CD4-positive, alpha-beta memory T cell (primary cell): ENCODE results near the gene ICAM2. TPM values are rescaled to one million over a fixed set of nuclear protein-coding genes. Genes with fewer than 3 reads are reported as not detected.
"Not testable (repeated sequence)": the region's sequence is repeated elsewhere in the genome, so short reads cannot be mapped to it uniquely, and the experiment has no call there.

ENCODE experiments used
- CTCF ChIA-PET: fragments of 350-600 bp; sonication (Branson Sonifier 250); formaldehyde crosslinking; loops from one replicate; lab custom pipeline; 2021; ENCODE audit warnings: inconsistent platforms; ENCODE audit not compliant: partially characterized antibody; lab: Charles Lee
- POLR2A ChIA-PET: fragments of 350-600 bp; sonication (Branson Sonifier 250); formaldehyde crosslinking; loops from one replicate; lab custom pipeline; 2021; ENCODE audit not compliant: partially characterized antibody; lab: Charles Lee
- DNase-seq, 5 donors: peaks; one replicate each; pipeline versions ENCODE4 v3.0.0 to v3.0.0-alpha.2; 2020 to 2022; ENCODE audit warnings: mixed read lengths in 1 of 5
- H3K27ac ChIP-seq: one replicate; pipeline ENCODE4 v1.7.0; 2013; ENCODE audit warnings: low read depth, low read length
- H3K27me3 ChIP-seq: 2 replicates; pipeline ENCODE4 v1.7.0; 2013; ENCODE audit warnings: mild to moderate bottlenecking, low read length, moderate library complexity; ENCODE audit not compliant: insufficient read depth
- H3K36me3 ChIP-seq: 2 replicates; pipeline ENCODE4 v1.7.0; 2013; ENCODE audit warnings: mild to moderate bottlenecking, low read length, moderate library complexity; ENCODE audit not compliant: insufficient read depth
- H3K4me1 ChIP-seq: 2 replicates; pipeline ENCODE4 v1.7.0; 2013; ENCODE audit warnings: mild to moderate bottlenecking, low read length, moderate library complexity; ENCODE audit not compliant: insufficient read depth
- H3K4me3 ChIP-seq, 2 donors: one replicate each; pipeline ENCODE4 v1.7.0; 2013; ENCODE audit warnings: low read length in 2 of 2, mild to moderate bottlenecking in 1 of 2
- H3K9me3 ChIP-seq, 2 donors: one replicate each; pipeline ENCODE4 v1.7.0; 2013; ENCODE audit warnings: low read length in 2 of 2, control low read depth in 1 of 2; ENCODE audit not compliant: control insufficient read depth in 1 of 2
- H3K27ac Mint-ChIP-seq, 7 donors: one replicate each; pipeline ENCODE4 v1.8.0; 2020 to 2021; ENCODE audit warnings: mixed read lengths in 7 of 7, mild to moderate bottlenecking in 6 of 7, inconsistent platforms in 3 of 7, moderate library complexity in 3 of 7
- H3K27me3 Mint-ChIP-seq, 2 donors: one replicate each; pipeline ENCODE4 v1.8.0; 2020 to 2021; ENCODE audit warnings: mixed read lengths in 2 of 2
- H3K36me3 Mint-ChIP-seq, 2 donors: one replicate each; pipeline ENCODE4 v1.8.0; 2020 to 2021; ENCODE audit warnings: mixed read lengths in 2 of 2, inconsistent platforms in 1 of 2, mild to moderate bottlenecking in 1 of 2
- H3K4me1 Mint-ChIP-seq, 4 donors: one replicate each; pipeline ENCODE4 v1.8.0; 2020 to 2021; ENCODE audit warnings: mixed read lengths in 4 of 4, mild to moderate bottlenecking in 1 of 4
- H3K4me3 Mint-ChIP-seq, 8 donors: one replicate each; pipeline ENCODE4 v1.8.0; 2020 to 2021; ENCODE audit warnings: mixed read lengths in 8 of 8, mild to moderate bottlenecking in 7 of 8, moderate library complexity in 6 of 8, inconsistent platforms in 3 of 8
- H3K9me3 Mint-ChIP-seq, 8 donors: one replicate each; pipeline ENCODE4 v1.8.0; 2020 to 2021; ENCODE audit warnings: mixed read lengths in 8 of 8, mild to moderate bottlenecking in 5 of 8, inconsistent platforms in 3 of 8, moderate library complexity in 1 of 8
- intact Hi-C: fragments of 100-400 bp; cut with micrococcal nuclease; formaldehyde crosslinking; loops from one replicate; pipeline ENCODE4 v1.15.1; 2023
- polyA plus RNA-seq, 2 donors: library from polyadenylated mRNA; unstranded; fragments of 300-500 nt; fragmentation: Illumina TruSeq; gene quantifications; one replicate each; pipeline ENCODE4 v1.2.3, GENCODE V29; 2021
- total RNA-seq, 2 experiments: library from RNA; stranded (reverse); gene quantifications; one replicate each; pipeline ENCODE4 v1.2.3, GENCODE V29; 2021

Gene ICAM2
- total and polyA plus RNA-seq, 4 experiments from 2014 or later = 150 to 591 (median 285) TPM

GRCh38 chr17:63984651-63985386 is 35.6 kb downstream of the ICAM2 start:
- intact Hi-C loops = loop anchor here (5.0 kb wide), 1 partner anchor 38 kb away; no protein-coding TSS in a partner anchor

GRCh38 chr17:63984236-63984635 is 36.2 kb downstream of the ICAM2 start:
- Mint-ChIP-seq H3K36me3 (peaks cover 2 to 4% of the 10 kb centered on the region in 2 donors), H3K27ac (peak overlapping the region in 1 of 7 donors; percentile 98), H3K4me1 (peaks cover 12 to 24% (median 17%) of the 10 kb centered on the region in 4 donors), H3K9me3 (peaks cover 2 to 14% (median 8%) of the 10 kb centered on the region in 8 donors), H3K4me3 (peak overlapping the region in 1 of 8 donors; percentile 39), H3K27me3 (peaks cover 0 to 2% of the 10 kb centered on the region in 2 donors)
- Histone ChIP-seq H3K36me3 (no peaks in the 10 kb centered on the region), H3K27me3 (no peaks in the 10 kb centered on the region), H3K27ac (no peak overlapping the region), H3K4me3 (no peak overlapping the region), H3K9me3 (no peaks in the 10 kb centered on the region), H3K4me1 (peaks cover 15% of the 10 kb centered on the region)
- intact Hi-C loops = no loop called here
- no peak for DNase-seq
- POLR2A ChIA-PET = interaction anchor here (1.3 to 4.9 kb wide), 8 partner anchors 9 to 162 kb away, joined by 5 to 37 read pairs (median 12); partner anchors contain the start of genes ICAM2 and PRR29
- CTCF ChIA-PET = interaction anchor here (1.0 to 32.9 kb wide), 6 partner anchors 11 to 79 kb away, joined by 3 to 556 read pairs (median 13); partner anchors contain the start of genes GH1 and ICAM2

More at GRCh38 chr17:63984651-63985386, 35.6 kb downstream of the ICAM2 start:
- peaks cover 2 to 4% of the 10 kb centered on the region in 2 donors for H3K36me3 Mint-ChIP-seq
- Histone ChIP-seq H3K9me3 (no peaks in the 10 kb centered on the region), H3K36me3 (no peaks in the 10 kb centered on the region), H3K27ac (no peak overlapping the region), H3K27me3 (no peaks in the 10 kb centered on the region), H3K4me3 (no peak overlapping the region), H3K4me1 (peaks cover 18% of the 10 kb centered on the region)
- POLR2A ChIA-PET = interaction anchor here (0.8 to 4.9 kb wide), 15 partner anchors 9 to 161 kb away, joined by 3 to 37 read pairs (median 5); partner anchors contain the start of genes CD79B, ERN1, ICAM2 and PRR29
- DNase-seq = peak; percentile 46 to 86 (median 70)
- peaks cover 0 to 2% of the 10 kb centered on the region in 2 donors for H3K27me3 Mint-ChIP-seq
- peaks cover 2 to 14% (median 8%) of the 10 kb centered on the region in 8 donors for H3K9me3 Mint-ChIP-seq
- H3K4me3 Mint-ChIP-seq = peak overlapping the region in 5 of 8 donors; percentile 10 to 86 (median 47)
- CTCF ChIA-PET = interaction anchor here (1.0 to 32.9 kb wide), 13 partner anchors 9 to 151 kb away, joined by 3 to 556 read pairs (median 6); partner anchors contain the start of genes GH1 and ICAM2
- H3K4me1 Mint-ChIP-seq = peaks cover 16 to 29% (median 19%) of the 10 kb centered on the region in 4 donors
- H3K27ac Mint-ChIP-seq = peak overlapping the region; percentile 61 to 98 (median 87)

GRCh38 chr17:63983320-63983719 is 37.1 kb downstream of the ICAM2 start:
- POLR2A ChIA-PET = interaction anchor here (0.9 to 3.3 kb wide), 2 partner anchors 9 to 38 kb away, joined by 3 to 37 read pairs; partner anchors contain the start of gene ICAM2
- H3K4me1 Mint-ChIP-seq = peaks cover 12 to 24% (median 17%) of the 10 kb centered on the region in 4 donors
- H3K27me3 ChIP-seq = no peaks in the 10 kb centered on the region
- no peak overlapping the region for H3K4me3 ChIP-seq
- peaks cover 2 to 4% of the 10 kb centered on the region in 2 donors for H3K36me3 Mint-ChIP-seq
- intact Hi-C loops = no loop called here
- peaks cover 2 to 14% (median 8%) of the 10 kb centered on the region in 8 donors for H3K9me3 Mint-ChIP-seq
- no peak overlapping the region for H3K27ac ChIP-seq
- no peak for DNase-seq
- CTCF ChIA-PET = interaction anchor here (0.7 to 32.9 kb wide), 6 partner anchors 9 to 78 kb away, joined by 3 to 556 read pairs (median 4); partner anchors contain the start of genes CD79B and ICAM2
- H3K4me3 Mint-ChIP-seq = no peak overlapping the region
- no peaks in the 10 kb centered on the region for H3K36me3 ChIP-seq
- H3K4me1 ChIP-seq = peaks cover 15% of the 10 kb centered on the region
- H3K27ac Mint-ChIP-seq = no peak overlapping the region
- peaks cover 0 to 2% of the 10 kb centered on the region in 2 donors for H3K27me3 Mint-ChIP-seq
- H3K9me3 ChIP-seq = no peaks in the 10 kb centered on the region

GRCh38 chr17:63982641-63983040 is 37.8 kb downstream of the ICAM2 start:
- H3K36me3 ChIP-seq, H3K27me3 ChIP-seq, H3K4me3 ChIP-seq, DNase-seq, H3K36me3 Mint-ChIP-seq, H3K9me3 ChIP-seq, H3K27ac ChIP-seq, H3K27me3 Mint-ChIP-seq, H3K4me3 Mint-ChIP-seq, intact Hi-C loops: not testable (repeated sequence)
- peaks cover 15% of the 10 kb centered on the region for H3K4me1 ChIP-seq
- Mint-ChIP-seq H3K4me1 (peaks cover 12 to 22% (median 17%) of the 10 kb centered on the region in 4 donors), H3K9me3 (peaks cover 2 to 14% (median 8%) of the 10 kb centered on the region in 8 donors), H3K27ac (peak overlapping the region in 1 of 7 donors; percentile 3)
- ChIA-PET POLR2A (interaction anchor here (0.9 kb wide), 1 partner anchor 10 kb away, joined by 3 read pairs; no protein-coding TSS in a partner anchor), CTCF (interaction anchor here (1.2 to 32.9 kb wide), 4 partner anchors 8 to 78 kb away, joined by 3 to 556 read pairs (median 8); partner anchors contain the start of gene ICAM2)

- no peaks in the 10 kb centered on the region for H3K9me3 ChIP-seq
Measured at GRCh38 chr17:63978272-63979200, 41.9 kb downstream of the ICAM2 start.

GRCh38 chr17:63976702-63977101 is 43.7 kb downstream of the ICAM2 start:
- Histone ChIP-seq H3K9me3 (no peaks in the 10 kb centered on the region), H3K4me3 (no peak overlapping the region), H3K27ac (no peak overlapping the region), H3K36me3 (no peaks in the 10 kb centered on the region), H3K4me1 (no peaks in the 10 kb centered on the region), H3K27me3 (no peaks in the 10 kb centered on the region)
- ChIA-PET CTCF (interaction anchor here (1.0 to 1.4 kb wide), 4 partner anchors 13 to 57 kb away, joined by 3 to 4 read pairs (median 4); no protein-coding TSS in a partner anchor), POLR2A (interaction anchor here (0.6 to 1.7 kb wide), 2 partner anchors 8 to 46 kb away, joined by 3 to 5 read pairs; no protein-coding TSS in a partner anchor)
- no peaks in the 10 kb centered on the region for H3K36me3 Mint-ChIP-seq
- peaks cover 0 to 6% (median 2%) of the 10 kb centered on the region in 4 donors for H3K4me1 Mint-ChIP-seq
- no peak overlapping the region for H3K27ac Mint-ChIP-seq
- H3K27me3 Mint-ChIP-seq = no peaks in the 10 kb centered on the region
- H3K4me3 Mint-ChIP-seq = no peak overlapping the region
- intact Hi-C loops = no loop called here
- no peak for DNase-seq
- peaks cover 0 to 2% (median under 1%) of the 10 kb centered on the region in 8 donors for H3K9me3 Mint-ChIP-seq

More at GRCh38 chr17:63978272-63979200, 41.9 kb downstream of the ICAM2 start:
- ChIA-PET POLR2A (interaction anchor here (1.0 to 1.6 kb wide), 3 partner anchors 15 to 44 kb away, joined by 3 to 4 read pairs (median 3); no protein-coding TSS in a partner anchor), CTCF (interaction anchor here (1.0 to 32.9 kb wide), 6 partner anchors 12 to 66 kb away, joined by 3 to 556 read pairs (median 7); partner anchors contain the start of genes GH1 and ICAM2)
- H3K27me3 Mint-ChIP-seq = no peaks in the 10 kb centered on the region
- no peak overlapping the region for H3K4me3 Mint-ChIP-seq
- Histone ChIP-seq H3K36me3 (no peaks in the 10 kb centered on the region), H3K4me3 (no peak overlapping the region), H3K27ac (no peak overlapping the region), H3K4me1 (no peaks in the 10 kb centered on the region), H3K27me3 (no peaks in the 10 kb centered on the region)
- H3K9me3 Mint-ChIP-seq = peaks cover 2 to 12% (median 8%) of the 10 kb centered on the region in 8 donors
- DNase-seq = no peak
- intact Hi-C loops = no loop called here
- H3K27ac Mint-ChIP-seq = no peak overlapping the region
- peaks cover 0 to 4% of the 10 kb centered on the region in 2 donors for H3K36me3 Mint-ChIP-seq
- H3K4me1 Mint-ChIP-seq = peaks cover 0 to 7% (median 3%) of the 10 kb centered on the region in 4 donors
